ENCODE measurements around the gene ZNF492. TPM values are rescaled to one million over a fixed set of nuclear protein-coding genes. Genes with fewer than 3 reads are reported as not detected.
"Not testable (repeated sequence)": the region's sequence is repeated elsewhere in the genome, so short reads cannot be mapped to it uniquely, and the experiment has no call there.

The ZNF492 gene
- total RNA-seq, 1 donor from 2014 or later: 0.29 TPM

- H3K9me3 Mint-ChIP-seq: peaks cover 67% of the 10 kb centered on the region
- intact Hi-C loops (cut with micrococcal nuclease): no loop called here
- H3K4me1 Mint-ChIP-seq (ENCODE audit: low read depth): no peaks in the 10 kb centered on the region
- H3K27me3 Mint-ChIP-seq (ENCODE audit: insufficient read depth): no peaks in the 10 kb centered on the region
- no peak overlapping the region for H3K4me3 Mint-ChIP-seq
- no peaks in the 10 kb centered on the region for H3K36me3 Mint-ChIP-seq (ENCODE audit: low read depth)
- no peak for DNase-seq (ENCODE audit: low spot score)
- H3K27ac Mint-ChIP-seq: no peak overlapping the region
These were observed 27.0 kb upstream of the ZNF492 start for GRCh38 chr19:22606954-22607652.

GRCh38 chr19:22607653-22608430 is 26.3 kb upstream of the ZNF492 start:
- H3K36me3 Mint-ChIP-seq (ENCODE audit: low read depth): no peaks in the 10 kb centered on the region
- peaks cover 65% of the 10 kb centered on the region for H3K9me3 Mint-ChIP-seq
- H3K4me3 Mint-ChIP-seq: no peak overlapping the region
- no peak for DNase-seq (ENCODE audit: low spot score)
- no peaks in the 10 kb centered on the region for H3K27me3 Mint-ChIP-seq (ENCODE audit: insufficient read depth)
- no peak overlapping the region for H3K27ac Mint-ChIP-seq
- intact Hi-C loops (cut with micrococcal nuclease): no loop called here
- H3K4me1 Mint-ChIP-seq (ENCODE audit: low read depth): no peaks in the 10 kb centered on the region

DNA sequence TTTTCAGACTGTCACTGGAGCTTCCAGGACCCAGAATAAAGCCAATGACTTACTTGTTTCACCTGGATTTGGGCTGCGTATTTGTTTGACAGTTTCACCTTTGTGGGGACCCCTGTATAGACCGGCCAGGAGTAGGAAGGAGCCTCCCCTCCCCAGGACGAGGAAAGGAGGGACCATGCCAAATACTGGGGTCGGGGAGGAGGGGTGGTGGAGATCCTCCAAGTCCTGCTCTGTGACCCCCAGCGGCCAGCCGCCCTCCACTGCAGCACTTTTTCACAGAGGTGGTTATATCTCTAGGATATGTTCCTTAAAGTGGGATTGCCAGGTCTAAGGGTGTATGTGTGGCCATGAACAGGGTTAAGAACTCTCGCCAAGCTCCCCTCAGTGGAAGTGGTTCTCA is 25.7 kb upstream of the ZNF492 start:
- Mint-ChIP-seq H3K4me1 (ENCODE audit: low read depth) (no peaks in the 10 kb centered on the region), H3K36me3 (ENCODE audit: low read depth) (no peaks in the 10 kb centered on the region), H3K27ac (no peak overlapping the region), H3K27me3 (ENCODE audit: insufficient read depth) (no peaks in the 10 kb centered on the region), H3K9me3 (peaks cover 69% of the 10 kb centered on the region), H3K4me3 (no peak overlapping the region)
- DNase-seq (ENCODE audit: low spot score): no peak
- intact Hi-C loops (cut with micrococcal nuclease): no loop called here

DNA sequence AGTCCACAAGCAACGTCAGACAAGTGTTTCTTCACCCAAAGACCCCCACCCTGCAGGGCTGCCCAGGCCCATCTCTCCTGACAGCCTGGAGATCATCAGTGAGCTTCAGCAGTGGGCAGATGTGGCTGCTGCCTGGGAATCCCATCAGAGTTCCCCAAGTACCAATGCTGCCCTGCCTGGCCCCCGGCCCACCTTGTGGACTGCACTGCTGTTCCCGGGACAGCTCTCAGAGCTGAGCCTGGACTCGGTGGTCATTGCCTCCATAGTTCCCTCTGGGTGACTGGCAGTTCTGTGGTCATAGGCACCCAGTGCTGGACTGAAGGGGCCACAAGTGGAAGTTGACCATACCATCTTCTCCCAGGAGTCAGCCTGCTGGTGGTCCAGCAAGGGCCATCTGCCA is 24.5 kb upstream of the ZNF492 start:
- DNase-seq (ENCODE audit: low spot score): no peak
- intact Hi-C loops (cut with micrococcal nuclease): no loop called here
- Mint-ChIP-seq H3K4me1 (ENCODE audit: low read depth) (no peaks in the 10 kb centered on the region), H3K4me3 (no peak overlapping the region), H3K36me3 (ENCODE audit: low read depth) (no peaks in the 10 kb centered on the region), H3K27me3 (ENCODE audit: insufficient read depth) (no peaks in the 10 kb centered on the region), H3K27ac (no peak overlapping the region), H3K9me3 (peaks cover 70% of the 10 kb centered on the region)

GRCh38 chr19:22610121-22610520 is 24.0 kb upstream of the ZNF492 start:
- no peak for DNase-seq (ENCODE audit: low spot score)
- no peak overlapping the region for H3K4me3 Mint-ChIP-seq
- no peaks in the 10 kb centered on the region for H3K36me3 Mint-ChIP-seq (ENCODE audit: low read depth)
- H3K27me3 Mint-ChIP-seq (ENCODE audit: insufficient read depth): no peaks in the 10 kb centered on the region
- peaks cover 73% of the 10 kb centered on the region for H3K9me3 Mint-ChIP-seq
- no peaks in the 10 kb centered on the region for H3K4me1 Mint-ChIP-seq (ENCODE audit: low read depth)
- intact Hi-C loops (cut with micrococcal nuclease): no loop called here
- no peak overlapping the region for H3K27ac Mint-ChIP-seq

- H3K27me3 Mint-ChIP-seq (ENCODE audit: insufficient read depth): no peaks in the 10 kb centered on the region
- intact Hi-C loops (cut with micrococcal nuclease): no loop called here
These were observed 21.8 kb upstream of the ZNF492 start for GRCh38 chr19:22612316-22612715.

DNA sequence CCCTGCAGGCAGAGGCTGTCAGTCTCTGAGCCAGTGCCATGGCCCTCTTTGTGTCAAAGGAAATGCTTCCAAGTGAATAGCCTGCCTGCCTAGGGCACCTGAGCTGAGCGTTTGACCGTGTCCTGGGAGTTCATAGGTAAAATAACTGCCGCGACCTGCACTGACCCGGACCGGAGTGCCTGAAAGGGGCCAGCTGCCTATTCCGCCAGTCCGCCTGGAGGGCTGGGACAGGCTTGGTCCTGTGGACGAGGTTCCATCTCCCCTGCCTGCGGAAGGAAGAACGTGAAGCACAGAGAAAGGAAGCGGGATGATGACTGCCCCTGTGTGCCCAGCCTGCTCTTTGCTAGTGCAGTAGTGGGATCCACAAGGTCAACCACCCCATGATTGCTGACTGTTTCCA is 17.5 kb upstream of the ZNF492 start:
- intact Hi-C loops (cut with micrococcal nuclease): no loop called here
- H3K9me3 Mint-ChIP-seq: peaks cover 57% of the 10 kb centered on the region
- H3K4me1 Mint-ChIP-seq (ENCODE audit: low read depth): no peaks in the 10 kb centered on the region
- DNase-seq (ENCODE audit: low spot score): no peak
- no peaks in the 10 kb centered on the region for H3K36me3 Mint-ChIP-seq (ENCODE audit: low read depth)
- H3K27me3 Mint-ChIP-seq (ENCODE audit: insufficient read depth): no peaks in the 10 kb centered on the region
- no peak overlapping the region for H3K4me3 Mint-ChIP-seq
- no peak overlapping the region for H3K27ac Mint-ChIP-seq

More at GRCh38 chr19:22612316-22612715, 21.8 kb upstream of the ZNF492 start:
- no peak for DNase-seq (ENCODE audit: low spot score)
- H3K4me1 Mint-ChIP-seq (ENCODE audit: low read depth): no peaks in the 10 kb centered on the region
- H3K36me3 Mint-ChIP-seq (ENCODE audit: low read depth): no peaks in the 10 kb centered on the region
- H3K27ac Mint-ChIP-seq: no peak overlapping the region
- H3K9me3 Mint-ChIP-seq: peaks cover 74% of the 10 kb centered on the region
- no peak overlapping the region for H3K4me3 Mint-ChIP-seq

DNA sequence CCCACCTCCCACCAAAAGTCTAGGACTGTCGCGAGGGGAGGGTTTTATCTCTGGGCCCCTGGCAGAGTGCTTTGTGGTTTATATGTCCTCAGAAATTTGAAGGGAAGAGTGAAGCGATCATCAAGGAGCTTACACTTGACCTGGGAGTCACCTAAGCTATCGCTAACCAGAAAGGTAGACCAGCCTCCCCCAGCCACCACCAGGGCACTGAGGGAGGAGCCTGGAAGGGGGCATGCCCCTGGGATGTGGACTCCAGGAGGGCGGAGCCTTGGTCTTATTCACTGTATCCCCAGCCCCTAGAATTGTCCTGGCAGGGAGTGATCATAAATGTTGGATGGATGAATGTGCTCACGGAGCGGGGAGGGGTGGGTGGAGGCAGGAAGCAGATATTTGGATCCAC is 16.9 kb upstream of the ZNF492 start:
- intact Hi-C loops (cut with micrococcal nuclease); DNase-seq (ENCODE audit: low spot score); H3K4me3 Mint-ChIP-seq; H3K36me3 Mint-ChIP-seq (ENCODE audit: low read depth); H3K4me1 Mint-ChIP-seq (ENCODE audit: low read depth); H3K27me3 Mint-ChIP-seq (ENCODE audit: insufficient read depth); H3K27ac Mint-ChIP-seq: not testable (repeated sequence)
- peaks cover 58% of the 10 kb centered on the region for H3K9me3 Mint-ChIP-seq

GRCh38 chr19:22617614-22618320 is 16.4 kb upstream of the ZNF492 start:
- H3K4me3 Mint-ChIP-seq: no peak overlapping the region
- H3K4me1 Mint-ChIP-seq (ENCODE audit: low read depth): no peaks in the 10 kb centered on the region
- H3K27me3 Mint-ChIP-seq (ENCODE audit: insufficient read depth): no peaks in the 10 kb centered on the region
- intact Hi-C loops (cut with micrococcal nuclease): no loop called here
- DNase-seq (ENCODE audit: low spot score): no peak
- no peaks in the 10 kb centered on the region for H3K36me3 Mint-ChIP-seq (ENCODE audit: low read depth)
- H3K9me3 Mint-ChIP-seq: peaks cover 58% of the 10 kb centered on the region
- H3K27ac Mint-ChIP-seq: no peak overlapping the region

- DNase-seq (ENCODE audit: low spot score): no peak
- no peak overlapping the region for H3K4me3 Mint-ChIP-seq
- H3K9me3 Mint-ChIP-seq: peaks cover 46% of the 10 kb centered on the region
- H3K27me3 Mint-ChIP-seq (ENCODE audit: insufficient read depth): no peaks in the 10 kb centered on the region
- H3K4me1 Mint-ChIP-seq (ENCODE audit: low read depth): no peaks in the 10 kb centered on the region
- no peaks in the 10 kb centered on the region for H3K36me3 Mint-ChIP-seq (ENCODE audit: low read depth)
- intact Hi-C loops (cut with micrococcal nuclease): no loop called here
- no peak overlapping the region for H3K27ac Mint-ChIP-seq
These were observed 14.8 kb upstream of the ZNF492 start for GRCh38 chr19:22619371-22619770.

DNA sequence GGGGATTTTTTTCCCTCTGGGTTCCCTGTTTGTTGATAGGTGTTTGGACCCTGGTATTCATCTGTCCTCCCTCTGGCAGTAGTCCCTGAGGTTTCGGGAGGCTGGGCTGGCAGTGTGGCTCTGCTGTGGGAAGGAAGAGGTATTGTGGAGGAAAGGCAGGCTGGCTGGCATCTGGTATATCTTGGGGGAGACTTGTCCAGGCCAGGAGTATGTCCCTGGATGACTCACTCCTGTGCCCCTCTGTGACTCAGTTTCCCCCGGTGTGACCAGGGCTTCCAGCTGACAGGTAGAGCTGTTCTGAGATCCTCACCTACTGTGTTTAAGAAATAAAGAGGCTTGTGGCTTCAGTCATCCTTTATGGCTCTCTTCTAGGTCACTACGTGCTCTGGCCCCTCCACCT is 14.2 kb upstream of the ZNF492 start:
- intact Hi-C loops (cut with micrococcal nuclease): no loop called here
- H3K27ac Mint-ChIP-seq: no peak overlapping the region
- no peaks in the 10 kb centered on the region for H3K36me3 Mint-ChIP-seq (ENCODE audit: low read depth)
- H3K27me3 Mint-ChIP-seq (ENCODE audit: insufficient read depth): no peaks in the 10 kb centered on the region
- no peak for DNase-seq (ENCODE audit: low spot score)
- H3K4me3 Mint-ChIP-seq: no peak overlapping the region
- peaks cover 43% of the 10 kb centered on the region for H3K9me3 Mint-ChIP-seq
- no peaks in the 10 kb centered on the region for H3K4me1 Mint-ChIP-seq (ENCODE audit: low read depth)

- Mint-ChIP-seq H3K4me1 (ENCODE audit: low read depth) (no peaks in the 10 kb centered on the region), H3K4me3 (no peak overlapping the region), H3K9me3 (peaks cover 38% of the 10 kb centered on the region), H3K27me3 (ENCODE audit: insufficient read depth) (no peaks in the 10 kb centered on the region), H3K36me3 (ENCODE audit: low read depth) (no peaks in the 10 kb centered on the region), H3K27ac (no peak overlapping the region)
- DNase-seq (ENCODE audit: low spot score): no peak
- intact Hi-C loops (cut with micrococcal nuclease): no loop called here
These were observed 13.7 kb upstream of the ZNF492 start for GRCh38 chr19:22620401-22620800.

- no peaks in the 10 kb centered on the region for H3K36me3 Mint-ChIP-seq (ENCODE audit: low read depth)
- no peak for DNase-seq (ENCODE audit: low spot score)
- peaks cover 36% of the 10 kb centered on the region for H3K9me3 Mint-ChIP-seq
- H3K27me3 Mint-ChIP-seq (ENCODE audit: insufficient read depth): no peaks in the 10 kb centered on the region
- intact Hi-C loops (cut with micrococcal nuclease): no loop called here
- no peak overlapping the region for H3K4me3 Mint-ChIP-seq
- H3K27ac Mint-ChIP-seq: no peak overlapping the region
- H3K4me1 Mint-ChIP-seq (ENCODE audit: low read depth): no peaks in the 10 kb centered on the region
These were observed 13.2 kb upstream of the ZNF492 start for GRCh38 chr19:22620912-22621311.
